Keratinocyte (primary cell): ENCODE data around the gene TRAF7. TPM values are rescaled to one million over a fixed set of nuclear protein-coding genes. Genes with fewer than 3 reads are reported as not detected.

Experiments
- DNase-seq: peaks from one replicate; pipeline ENCODE4 v3.0.0-alpha.2; 2011; ENCODE audit warnings: low read depth, missing footprints, low spot score
- FAIRE-seq: peaks from 2 replicates; lab custom pipeline; 2011; peaks lifted over from hg19 to GRCh38; lab: Jason Lieb, UNC
- H2AFZ ChIP-seq: 2 replicates; pipeline ENCODE4 v1.6.0; 2012; ENCODE audit warnings: low read length, control low read depth, inconsistent platforms; ENCODE audit not compliant: control insufficient read depth
- H3K27ac ChIP-seq: 2 replicates; pipeline ENCODE4 v1.5.1; 2011; ENCODE audit warnings: low read length; ENCODE audit not compliant: control insufficient read depth, insufficient read depth
- H3K27me3 ChIP-seq: 3 replicates; pipeline ENCODE4 v1.6.0; 2011; ENCODE audit warnings: low read length; ENCODE audit not compliant: control insufficient read depth, insufficient read depth; ENCODE audit errors: extremely low read depth
- H3K36me3 ChIP-seq, 2 experiments: 2 replicates in 1 of 2; 3 replicates in 1 of 2; pipeline ENCODE4 v1.5.1; 2011; ENCODE audit warnings: low read length in 2 of 2, mild to moderate bottlenecking in 1 of 2; ENCODE audit not compliant: control insufficient read depth in 2 of 2, insufficient read depth in 2 of 2; ENCODE audit errors: extremely low read depth in 1 of 2
- H3K4me1 ChIP-seq: 3 replicates; pipeline ENCODE4 v1.5.1; 2011; ENCODE audit warnings: low read length; ENCODE audit not compliant: control insufficient read depth, insufficient read depth; ENCODE audit errors: extremely low read depth
- H3K4me2 ChIP-seq: 3 replicates; pipeline ENCODE4 v1.6.0; 2011; ENCODE audit warnings: low read depth, low read length; ENCODE audit not compliant: control insufficient read depth, insufficient read depth; ENCODE audit errors: extremely low read depth
- H3K4me3 ChIP-seq, 3 experiments: fragments of 200-600 bp in 1 of 3; sonication (generic) in 1 of 3; 2 replicates in 2 of 3; 3 replicates in 1 of 3; pipeline ENCODE4 v1.5.1; 2011 to 2016; ENCODE audit warnings: low read length in 3 of 3, mild to moderate bottlenecking in 3 of 3, control low read depth in 2 of 3, inconsistent platforms in 1 of 3, low read depth in 1 of 3, mixed read lengths in 1 of 3, mixed run types in 1 of 3, moderate library complexity in 1 of 3; ENCODE audit not compliant: control insufficient read depth in 2 of 3, insufficient read depth in 2 of 3; ENCODE audit errors: extremely low read depth in 1 of 3
- H3K79me2 ChIP-seq: 2 replicates; pipeline ENCODE4 v1.6.0; 2012; ENCODE audit warnings: low read length; ENCODE audit not compliant: control insufficient read depth, insufficient read depth
- H3K9ac ChIP-seq: 3 replicates; pipeline ENCODE4 v1.6.0; 2011; ENCODE audit warnings: low read length; ENCODE audit not compliant: control insufficient read depth, insufficient read depth; ENCODE audit errors: extremely low read depth
- H3K9me1 ChIP-seq: 3 replicates; pipeline ENCODE4 v1.6.0; 2011; ENCODE audit warnings: low read length; ENCODE audit not compliant: control insufficient read depth, insufficient read depth; ENCODE audit errors: extremely low read depth
- H3K9me3 ChIP-seq: 2 replicates; pipeline ENCODE4 v1.5.1; 2012; ENCODE audit warnings: low read depth, low read length; ENCODE audit not compliant: control insufficient read depth
- H4K20me1 ChIP-seq: 3 replicates; pipeline ENCODE4 v1.6.0; 2011; ENCODE audit warnings: low read length; ENCODE audit not compliant: control insufficient read depth, insufficient read depth; ENCODE audit errors: extremely low read depth
- CTCF ChIP-seq, 3 experiments: IDR thresholded peaks in 1 of 3; conservative IDR thresholded peaks in 1 of 3; optimal IDR thresholded peaks in 1 of 3; 2 replicates in 2 of 3; 3 replicates in 1 of 3; pipeline versions ENCODE3 to v1.5.1; 2011; ENCODE audit warnings: low read length in 3 of 3, mild to moderate bottlenecking in 3 of 3, moderate library complexity in 2 of 3, control low read depth in 1 of 3, inconsistent platforms in 1 of 3; ENCODE audit not compliant: insufficient read depth in 2 of 3; ENCODE audit errors: extremely low read depth in 1 of 3
- EZH2 ChIP-seq: IDR thresholded peaks from one replicate; pipeline ENCODE4 v1.6.1; 2012; ENCODE audit warnings: inconsistent platforms, mild to moderate bottlenecking, low read length, moderate library complexity
- dilution Hi-C: fragments of 300-500 bp; cut with MboI; formaldehyde crosslinking; loops from one replicate; pipeline ENCODE4 v1.7.0; 2020; ENCODE audit warnings: low sequenced_read_pairs; ENCODE audit not compliant: extremely low pct_ligation_motif_present
- polyA plus RNA-seq, 5 experiments: library from polyadenylated mRNA; depleted of rRNA in 3 of 5; stranded (reverse) in 3 of 5; stranded (forward) in 1 of 5; unstranded in 1 of 5; fragments of >200 nt; gene quantifications; 1 replicate in 1 of 5; 2 replicates in 3 of 5; 3 replicates in 1 of 5; pipeline versions ENCODE4 v1.2.1 to v1.2.3, GENCODE V29; 2011 to 2012; ENCODE audit warnings: missing spikeins in 2 of 5, low read depth in 1 of 5, low replicate concordance in 1 of 5

Gene TRAF7
- polyA plus RNA-seq, 1 donor (not counting 4 experiments of a cell fraction or from before 2014, with no cell fraction given) = 38.4 TPM

- DNase-seq (no peak), FAIRE-seq (no peak)
- Histone ChIP-seq H3K9ac (peak overlapping the region; percentile 18), H3K27me3 (no peaks in the 10 kb centered on the region), H2AFZ (no peak overlapping the region), H3K27ac (peak overlapping the region; percentile 36), H3K4me1 (peaks cover 62% of the 10 kb centered on the region), H3K9me3 (no peaks in the 10 kb centered on the region), H3K4me2 (peak overlapping the region; percentile 38), H3K9me1 (peaks cover 6% of the 10 kb centered on the region), H3K4me3 (peak overlapping the region in 1 of 3 experiments; percentile 26), H4K20me1 (peaks cover 38% of the 10 kb centered on the region), H3K79me2 (peaks cover 63% of the 10 kb centered on the region), H3K36me3 (peaks cover 9 to 15% of the 10 kb centered on the region in 2 experiments)
- dilution Hi-C loops = no loop called here
- no peak for TF ChIP-seq EZH2
- no peak for TF ChIP-seq CTCF (optimal IDR thresholded peaks at IDR 0.05 in 1 of 3, IDR thresholded peaks at IDR 0.05 in 1 of 3, conservative IDR thresholded peaks at IDR 0.05 in 1 of 3; ENCODE audit: extremely low read depth in 1 of 3, insufficient read depth in 2 of 3, low read length in 3 of 3)
These were observed 6.3 kb downstream of the TRAF7 start for GRCh38 chr16:2161911-2162310.

- Histone ChIP-seq H3K36me3 (peaks cover 9 to 20% of the 10 kb centered on the region in 2 experiments), H3K4me3 (no peak overlapping the region), H3K4me2 (peak overlapping the region; percentile 67), H3K4me1 (peaks cover 57% of the 10 kb centered on the region), H3K9me1 (peaks cover 6% of the 10 kb centered on the region), H2AFZ (no peak overlapping the region), H3K79me2 (peaks cover 55% of the 10 kb centered on the region), H3K9me3 (no peaks in the 10 kb centered on the region), H3K9ac (peak overlapping the region; percentile 59), H4K20me1 (peaks cover 34% of the 10 kb centered on the region), H3K27me3 (no peaks in the 10 kb centered on the region), H3K27ac (peak overlapping the region; percentile 61)
- TF ChIP-seq CTCF (optimal IDR thresholded peaks at IDR 0.05 in 1 of 3, IDR thresholded peaks at IDR 0.05 in 1 of 3, conservative IDR thresholded peaks at IDR 0.05 in 1 of 3; ENCODE audit: extremely low read depth in 1 of 3, insufficient read depth in 2 of 3, low read length in 3 of 3) = peak in 1 of 3 experiments; percentile 6
- TF ChIP-seq EZH2 = no peak
- FAIRE-seq (no peak), DNase-seq (no peak)
- dilution Hi-C loops = no loop called here
These were observed 7.1 kb downstream of the TRAF7 start for GRCh38 chr16:2162676-2163118.
